Skin epidermis (tissue), 12 donors: ENCODE results near the gene ZW10.
A peak's percentile ranks its signal among the peaks of the same experiment; 100 is the strongest.
"Not testable (repeated sequence)": the region's sequence is repeated elsewhere in the genome, so short reads cannot be mapped to it uniquely, and the experiment has no call there.

ENCODE experiments used
- H3K27ac ChIP-seq, 21 experiments: fragments of 200-600 bp; sonication (generic) in 11 of 21; one replicate each; pipeline ENCODE4 v1.5.0; 2020; ENCODE audit warnings: mild to moderate bottlenecking in 3 of 21, inconsistent platforms in 2 of 21, moderate library complexity in 2 of 21
- H3K4me3 ChIP-seq, 7 experiments: fragments of 200-600 bp; sonication (generic) in 2 of 7; one replicate each; pipeline ENCODE4 v1.5.0; 2020; ENCODE audit warnings: inconsistent platforms in 2 of 7, mild to moderate bottlenecking in 2 of 7, moderate library complexity in 1 of 7

Gene ZW10, protein sequence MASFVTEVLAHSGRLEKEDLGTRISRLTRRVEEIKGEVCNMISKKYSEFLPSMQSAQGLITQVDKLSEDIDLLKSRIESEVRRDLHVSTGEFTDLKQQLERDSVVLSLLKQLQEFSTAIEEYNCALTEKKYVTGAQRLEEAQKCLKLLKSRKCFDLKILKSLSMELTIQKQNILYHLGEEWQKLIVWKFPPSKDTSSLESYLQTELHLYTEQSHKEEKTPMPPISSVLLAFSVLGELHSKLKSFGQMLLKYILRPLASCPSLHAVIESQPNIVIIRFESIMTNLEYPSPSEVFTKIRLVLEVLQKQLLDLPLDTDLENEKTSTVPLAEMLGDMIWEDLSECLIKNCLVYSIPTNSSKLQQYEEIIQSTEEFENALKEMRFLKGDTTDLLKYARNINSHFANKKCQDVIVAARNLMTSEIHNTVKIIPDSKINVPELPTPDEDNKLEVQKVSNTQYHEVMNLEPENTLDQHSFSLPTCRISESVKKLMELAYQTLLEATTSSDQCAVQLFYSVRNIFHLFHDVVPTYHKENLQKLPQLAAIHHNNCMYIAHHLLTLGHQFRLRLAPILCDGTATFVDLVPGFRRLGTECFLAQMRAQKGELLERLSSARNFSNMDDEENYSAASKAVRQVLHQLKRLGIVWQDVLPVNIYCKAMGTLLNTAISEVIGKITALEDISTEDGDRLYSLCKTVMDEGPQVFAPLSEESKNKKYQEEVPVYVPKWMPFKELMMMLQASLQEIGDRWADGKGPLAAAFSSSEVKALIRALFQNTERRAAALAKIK

DNA sequence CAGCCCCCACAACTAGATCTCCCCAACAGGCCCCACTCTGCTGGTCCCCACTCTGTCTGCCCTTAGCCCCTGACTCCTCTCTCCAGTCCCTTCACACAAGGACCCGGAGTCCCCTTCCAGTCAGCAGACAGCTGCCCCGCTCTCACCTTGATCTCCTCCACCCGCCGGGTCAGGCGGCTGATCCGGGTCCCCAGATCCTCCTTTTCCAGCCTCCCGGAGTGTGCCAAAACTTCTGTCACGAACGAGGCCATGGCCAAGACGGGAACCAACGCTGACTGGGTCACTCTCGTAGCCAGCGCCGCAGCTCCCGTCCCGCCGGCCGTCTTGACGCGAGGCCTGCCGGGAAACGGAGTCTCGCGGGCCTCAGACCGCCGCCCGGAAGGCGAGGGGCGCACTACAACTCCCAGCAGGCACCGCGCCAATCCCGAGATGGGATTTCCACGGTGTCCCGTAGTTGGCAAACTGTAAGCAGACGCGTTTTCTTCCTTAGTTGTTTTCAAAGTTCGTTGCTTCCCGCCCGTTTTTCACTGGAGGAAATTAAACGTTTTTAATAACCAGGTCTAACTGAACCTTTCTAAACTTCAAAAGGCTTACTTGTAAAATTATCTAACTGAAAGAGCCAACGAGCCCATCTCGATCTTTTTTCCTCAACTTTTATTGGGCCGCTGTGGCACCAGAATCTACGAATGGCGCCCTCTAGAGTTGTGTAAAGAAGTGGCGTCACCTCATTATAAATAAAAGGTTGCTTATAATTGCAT, at the start of gene ZW10:
ZW10 (minus strand) TSS at position 277 of the 758 bp plus-strand sequence; CDS start at position 251, 26 bp downstream.
- peak within 1 kb of the TSS; percentile 61 to 80 (median 76) for H3K4me3 ChIP-seq
- peak within 1 kb of the TSS; percentile 34 to 97 (median 86) for H3K27ac ChIP-seq

DNA sequence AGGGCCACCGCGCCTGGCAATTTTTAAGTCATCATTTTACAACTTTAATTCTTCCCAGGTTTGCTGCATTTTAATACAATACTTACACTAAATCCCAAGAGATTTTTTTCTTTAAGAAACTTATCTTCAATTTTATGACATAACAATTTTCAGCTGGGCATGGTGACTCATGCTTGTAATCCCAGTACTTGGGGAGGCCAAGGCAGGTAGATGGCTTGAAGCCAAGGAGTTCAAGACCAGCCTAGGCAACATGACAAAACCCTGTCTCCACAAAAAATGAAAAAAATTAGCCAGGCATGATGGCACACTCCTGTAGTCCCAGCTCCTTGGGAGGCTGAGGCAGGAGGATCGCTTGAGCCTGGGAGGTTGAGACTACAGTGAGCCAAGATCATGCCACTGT, 44.9 kb upstream of the ZW10 start:
- H3K27ac ChIP-seq, result no peak overlapping the region
- no peak overlapping the region for H3K4me3 ChIP-seq

DNA sequence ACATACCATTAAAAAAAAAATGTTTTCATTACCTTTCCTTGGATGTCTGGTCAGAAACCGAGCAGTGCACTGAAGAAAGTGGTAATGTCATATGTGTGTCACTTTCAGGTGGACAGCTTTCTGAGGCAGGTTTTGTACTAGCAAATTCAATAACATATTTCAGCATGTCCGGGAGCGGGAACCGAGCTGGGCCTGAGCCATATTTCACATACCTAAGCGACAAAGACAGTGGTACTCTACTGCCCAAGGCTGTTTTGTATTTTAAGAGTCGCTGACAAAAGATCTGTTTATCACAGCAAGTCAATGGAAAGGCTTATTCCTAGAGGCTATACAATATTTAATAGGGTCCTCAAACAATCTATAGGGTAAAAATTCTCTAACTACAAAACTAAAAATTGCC, 44.1 kb upstream of the ZW10 start:
- Histone ChIP-seq H3K27ac (no peak overlapping the region), H3K4me3 (no peak overlapping the region)

DNA sequence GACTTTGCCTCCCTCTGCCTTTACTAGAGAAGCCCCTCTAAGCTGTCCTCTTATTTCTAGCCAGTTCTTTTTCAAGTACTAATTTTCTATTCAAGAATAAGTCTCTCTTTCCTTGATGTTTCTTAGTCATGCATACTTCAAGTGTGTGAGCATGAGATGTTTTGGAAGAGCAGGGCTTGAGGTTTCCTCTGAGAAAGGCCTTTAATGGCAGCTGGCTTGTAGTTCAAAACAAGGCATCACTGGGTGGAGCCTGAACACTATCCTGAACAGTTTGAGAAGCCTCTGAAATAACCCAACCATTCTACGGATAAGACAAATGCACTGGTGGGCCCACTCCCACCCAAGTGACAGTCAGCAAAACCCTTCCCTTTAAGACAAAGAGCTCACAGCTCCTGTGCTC, 43.7 kb upstream of the ZW10 start:
- Histone ChIP-seq H3K4me3 (no peak overlapping the region), H3K27ac (no peak overlapping the region)

DNA sequence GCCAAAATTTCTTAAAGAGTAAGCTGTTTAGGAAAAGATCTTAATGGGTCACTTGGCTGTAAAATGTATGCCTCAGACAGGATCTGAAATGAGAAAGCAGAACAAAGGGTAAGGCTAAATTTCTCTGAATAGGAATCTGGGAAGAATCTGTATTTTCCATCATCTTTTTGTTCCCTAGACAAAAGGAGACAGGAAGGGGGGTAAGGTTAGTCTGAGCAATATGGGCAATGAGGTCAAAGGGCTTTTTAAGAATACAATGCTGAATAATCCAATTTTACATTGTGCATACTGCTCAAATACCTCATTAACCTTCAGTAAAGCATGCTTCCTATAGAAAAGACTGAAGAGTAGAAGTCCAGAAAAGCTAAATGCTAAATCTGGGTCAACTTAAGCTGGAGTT, 40.7 kb upstream of the ZW10 start:
- Histone ChIP-seq H3K4me3 (no peak overlapping the region), H3K27ac (no peak overlapping the region)

DNA sequence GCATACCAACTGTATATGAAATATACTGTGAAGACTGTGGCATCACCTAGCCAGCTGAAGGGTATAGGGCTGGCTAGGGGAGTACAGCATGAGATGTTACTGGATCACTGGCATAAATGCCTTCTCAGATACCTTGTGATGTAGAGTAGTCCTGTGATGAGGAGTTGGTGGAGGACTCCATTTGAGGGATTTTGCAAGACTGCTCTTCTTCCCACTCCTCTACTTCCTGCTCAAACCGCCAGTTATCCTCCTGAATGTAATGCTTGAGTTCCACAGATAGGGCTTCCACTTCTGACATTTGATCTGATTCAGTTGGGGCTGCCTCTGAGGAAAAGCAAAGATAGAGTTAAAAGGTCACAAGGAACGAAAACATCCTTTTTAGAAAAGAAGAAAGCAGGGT, 35.4 kb upstream of the ZW10 start:
- H3K27ac ChIP-seq, result no peak overlapping the region
- H3K4me3 ChIP-seq, result no peak overlapping the region

DNA sequence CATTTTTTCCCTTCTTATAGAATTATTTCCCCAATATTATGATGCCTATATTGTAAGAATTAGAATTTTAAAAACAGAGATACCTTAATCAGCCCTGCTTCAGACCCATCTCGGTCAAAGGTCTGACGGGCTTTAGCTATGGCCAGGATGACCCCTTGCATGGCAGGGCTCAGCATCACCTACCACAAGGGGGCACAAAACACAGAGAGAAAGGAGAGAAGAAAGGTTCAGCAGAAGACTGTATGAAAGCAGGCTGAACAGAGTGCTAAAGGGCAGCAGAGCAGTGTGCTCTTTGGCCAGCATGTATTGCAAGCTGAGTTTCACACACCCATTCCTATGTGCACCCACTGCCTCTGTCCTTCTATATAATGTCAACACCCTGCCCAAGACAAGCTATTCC, 32.9 kb upstream of the ZW10 start:
- Histone ChIP-seq H3K27ac (no peak overlapping the region), H3K4me3 (no peak overlapping the region)

DNA sequence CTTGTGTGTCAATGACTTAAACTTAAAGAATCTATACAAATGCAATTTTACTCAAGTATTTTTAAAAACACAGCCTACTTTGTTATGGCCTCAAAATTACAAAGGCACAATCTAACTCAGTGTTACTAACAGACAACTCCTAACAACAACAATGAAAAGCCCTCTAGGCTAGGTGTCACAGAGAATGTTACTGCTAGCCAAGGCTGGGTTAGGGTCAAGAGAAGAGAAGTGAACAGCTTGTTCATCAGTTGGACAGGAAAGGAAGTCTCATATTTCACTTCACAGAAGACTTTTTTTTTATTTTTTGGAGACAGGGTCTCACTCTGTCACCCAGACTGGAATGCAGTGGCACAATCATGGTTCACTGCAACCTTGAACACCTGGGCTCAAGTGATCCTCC, 32.1 kb upstream of the ZW10 start:
- no peak overlapping the region for H3K4me3 ChIP-seq
- H3K27ac ChIP-seq, result no peak overlapping the region

DNA sequence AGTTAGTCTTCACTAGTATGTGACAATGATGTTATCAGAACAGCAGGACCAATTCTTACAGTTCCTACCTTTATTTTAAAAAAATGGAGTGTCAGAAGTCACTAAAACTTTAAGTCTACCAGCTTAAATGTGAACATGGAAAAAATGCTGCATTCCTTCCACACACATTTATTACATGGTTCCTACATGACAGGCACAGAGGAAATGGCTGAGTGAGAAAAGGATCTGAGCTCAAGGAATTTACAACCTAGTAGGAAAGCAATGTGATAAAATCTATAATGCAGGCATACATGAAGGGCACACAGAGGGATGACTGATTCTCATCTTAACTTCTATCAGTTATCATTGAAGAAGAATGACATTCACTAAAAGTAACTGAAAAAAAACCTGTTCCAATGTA, 29.1 kb upstream of the ZW10 start:
- no peak overlapping the region for H3K27ac ChIP-seq
- H3K4me3 ChIP-seq, result no peak overlapping the region

DNA sequence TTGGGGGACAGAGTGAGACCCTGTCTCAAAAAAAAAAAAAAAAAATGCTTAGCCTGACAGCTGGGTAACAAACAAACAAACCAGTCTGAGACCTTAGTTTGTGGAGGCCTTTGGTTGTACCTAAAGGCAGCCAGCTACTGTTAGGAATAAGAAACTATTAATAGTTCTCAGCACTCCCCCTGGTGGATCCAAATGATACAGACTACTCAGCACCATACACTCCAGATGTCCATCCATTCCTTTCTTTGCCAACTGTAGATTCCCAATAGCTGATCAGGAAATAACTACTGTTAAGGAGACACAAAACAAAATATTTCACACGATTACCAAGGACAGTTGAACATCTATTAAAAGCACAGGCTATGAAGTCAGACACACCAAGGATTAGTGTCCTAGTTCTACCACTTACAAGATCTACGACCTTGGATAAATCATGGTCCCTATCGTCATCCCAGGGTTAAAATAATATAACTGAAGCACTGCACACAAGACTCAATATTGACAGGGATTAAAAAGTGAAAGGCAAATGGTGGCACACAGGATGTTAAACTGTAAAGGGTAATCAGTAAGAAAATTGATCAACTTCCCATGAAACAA, 23.3 kb upstream of the ZW10 start:
- H3K4me3 ChIP-seq, result no peak overlapping the region
- H3K27ac ChIP-seq, result no peak overlapping the region

DNA sequence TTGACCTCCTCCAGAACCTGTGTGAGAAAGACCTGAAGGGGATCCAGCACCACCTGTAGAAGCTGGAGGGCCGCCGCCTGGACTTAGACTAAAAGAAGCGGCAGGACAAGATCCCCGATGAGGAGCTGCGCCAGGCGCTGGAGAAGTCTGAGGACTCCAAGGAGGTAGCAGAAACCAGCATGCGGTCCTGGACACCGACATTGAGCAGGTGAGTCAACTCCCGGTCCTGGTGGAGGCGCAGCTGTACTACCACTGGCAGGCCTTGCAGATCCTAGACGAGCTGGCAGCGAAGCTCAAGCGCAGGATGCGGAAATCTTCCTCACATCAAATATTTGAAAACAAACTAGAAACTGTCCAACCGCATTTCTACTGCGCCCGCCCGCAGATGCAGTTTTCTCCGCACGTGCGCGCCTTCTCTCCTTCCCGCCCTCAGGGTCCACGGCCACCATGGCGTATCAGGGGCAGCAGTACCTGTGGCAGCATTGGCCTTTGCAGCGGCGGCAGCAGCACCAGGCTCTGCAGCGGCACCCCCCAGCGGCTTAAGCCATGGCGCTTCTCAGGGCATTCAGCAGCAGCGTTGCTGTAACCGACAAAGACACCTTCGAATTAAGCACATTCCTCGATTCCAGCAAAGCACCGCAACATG, 16.3 kb upstream of the ZW10 start:
- H3K4me3 ChIP-seq, result no peak overlapping the region
- no peak overlapping the region for H3K27ac ChIP-seq

DNA sequence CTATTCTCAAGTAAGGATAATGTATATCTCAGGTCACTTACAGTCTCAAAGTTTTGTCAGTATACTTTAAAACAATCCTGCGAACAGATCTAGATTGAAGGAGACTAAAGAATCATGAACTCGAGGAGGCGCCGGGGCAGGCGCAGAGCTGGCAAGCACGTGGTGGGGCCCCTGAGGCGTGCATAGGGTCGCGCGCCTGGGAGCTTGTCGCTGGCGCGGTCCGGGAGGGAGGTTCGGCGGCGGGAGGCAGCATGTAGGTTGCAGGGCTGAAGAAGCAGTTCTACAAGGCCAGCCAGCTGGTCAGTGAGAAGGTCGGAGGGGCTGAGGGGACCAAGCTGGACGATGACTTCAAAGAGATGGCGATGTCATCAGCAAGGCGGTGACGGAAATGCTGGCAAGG, 15.5 kb upstream of the ZW10 start:
- H3K27ac ChIP-seq, H3K4me3 ChIP-seq: not testable (repeated sequence)

DNA sequence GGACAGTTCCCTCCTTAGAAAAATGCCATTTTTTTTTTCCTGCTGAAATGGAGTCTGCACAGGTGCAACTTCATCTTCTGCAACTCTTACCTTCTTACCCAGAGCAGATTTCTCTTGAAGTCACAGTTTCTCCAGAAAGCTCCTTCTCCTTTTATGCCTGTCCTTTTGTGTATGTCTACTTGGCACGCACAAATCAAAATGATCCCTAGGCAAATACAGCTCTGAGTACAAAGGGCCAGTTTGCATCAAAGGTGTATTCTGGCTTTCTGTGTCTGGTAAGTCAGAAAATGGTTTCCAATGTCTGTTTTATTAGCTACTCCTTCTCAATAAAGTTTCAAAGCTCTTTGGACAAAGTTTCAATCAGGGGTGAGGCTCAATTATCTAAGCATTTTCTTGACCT, 8.6 kb upstream of the ZW10 start:
- H3K27ac ChIP-seq, result peak overlapping the region in 2 of 21 experiments; percentile 6 to 36
- H3K4me3 ChIP-seq, result no peak overlapping the region

DNA sequence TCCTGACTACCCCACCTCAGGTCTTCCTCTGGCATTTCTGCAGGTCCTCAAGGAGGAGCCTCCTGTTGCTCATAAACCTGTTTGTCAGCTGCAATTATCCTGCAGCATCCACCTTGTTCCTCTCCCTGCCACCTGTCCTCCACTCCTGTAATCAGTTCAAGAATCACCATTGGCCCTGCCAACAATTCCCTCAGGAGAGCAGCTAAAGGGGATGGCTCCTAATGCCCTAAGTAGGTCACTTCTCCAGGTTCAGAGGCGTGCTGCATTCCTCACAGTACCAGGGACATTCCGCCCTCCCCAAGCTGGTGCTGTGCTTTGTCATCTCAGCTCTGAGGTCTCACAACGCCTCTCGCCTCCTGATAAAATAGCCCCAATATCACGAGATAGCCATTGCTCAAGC, 8.2 kb upstream of the ZW10 start:
- H3K27ac ChIP-seq, result peak overlapping the region in 2 of 21 experiments; percentile 6 to 36
- no peak overlapping the region for H3K4me3 ChIP-seq

DNA sequence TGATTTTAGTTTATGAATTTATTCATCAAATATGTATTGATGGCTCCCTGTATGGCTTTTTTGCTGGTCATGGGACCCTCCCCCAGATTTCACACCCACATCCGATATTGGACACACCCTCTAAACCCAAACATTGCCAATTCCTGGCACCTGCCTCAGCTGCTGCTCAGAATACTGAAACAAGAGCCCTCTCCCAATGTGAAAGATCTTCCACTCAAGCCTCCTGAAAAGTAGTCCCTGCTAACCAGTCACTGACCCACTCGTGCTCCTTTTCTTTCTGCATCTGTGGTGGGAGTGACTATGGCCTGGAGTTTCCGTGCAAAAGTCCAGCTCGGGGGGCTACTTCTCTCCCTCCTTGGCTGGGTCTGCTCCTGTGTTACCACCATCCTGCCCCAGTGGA, 6.0 kb upstream of the ZW10 start, which contains the start of gene CLDN25:
CLDN25 (plus strand) TSS at position 301 of the 400 bp plus-strand sequence; CDS start at position 301, 0 bp downstream.
- H3K4me3 ChIP-seq, result no peak within 1 kb of the TSS
- H3K27ac ChIP-seq, result peak within 1 kb of the TSS in 1 of 21 experiments; percentile 25

DNA sequence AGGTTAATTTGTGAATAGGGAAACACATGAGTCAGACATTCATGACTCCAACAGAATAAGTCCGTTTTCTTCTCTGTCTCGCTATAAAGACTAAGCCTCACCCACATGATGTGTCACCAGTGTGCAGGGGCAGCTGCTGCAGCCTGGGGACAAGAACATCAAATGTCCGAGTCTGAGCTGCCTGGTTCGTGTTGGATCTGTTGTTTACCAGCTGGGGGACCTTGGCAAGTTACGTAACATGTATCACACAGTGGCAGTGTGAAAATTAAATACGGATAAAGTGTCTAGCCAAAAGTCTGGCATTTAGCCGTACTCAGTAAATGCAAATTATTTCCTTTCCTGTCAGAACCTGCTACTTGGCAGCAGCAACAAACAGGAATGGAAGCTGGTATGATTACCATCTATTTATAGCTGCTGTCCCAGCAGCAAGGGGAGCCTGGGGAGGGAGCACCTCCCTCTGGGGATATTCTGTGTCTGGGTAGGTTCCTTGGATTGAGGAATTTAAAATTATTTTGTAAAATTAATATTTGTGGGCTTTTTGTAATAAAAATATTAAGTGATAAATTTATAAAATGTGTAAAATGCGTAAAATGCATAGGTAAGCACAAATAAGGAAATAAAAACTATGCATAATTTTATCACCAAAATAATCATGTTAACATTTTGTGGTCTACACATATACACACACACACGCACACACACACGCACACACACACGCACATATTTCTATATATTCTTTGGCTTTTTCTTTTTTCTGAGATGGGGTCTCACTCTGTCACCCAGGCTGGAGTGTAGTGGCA, 4.8 kb upstream of the ZW10 start:
- peak overlapping the region in 16 of 21 experiments; percentile 5 to 79 (median 57) for H3K27ac ChIP-seq
- H3K4me3 ChIP-seq, result peak overlapping the region in 1 of 7 experiments; percentile 18

DNA sequence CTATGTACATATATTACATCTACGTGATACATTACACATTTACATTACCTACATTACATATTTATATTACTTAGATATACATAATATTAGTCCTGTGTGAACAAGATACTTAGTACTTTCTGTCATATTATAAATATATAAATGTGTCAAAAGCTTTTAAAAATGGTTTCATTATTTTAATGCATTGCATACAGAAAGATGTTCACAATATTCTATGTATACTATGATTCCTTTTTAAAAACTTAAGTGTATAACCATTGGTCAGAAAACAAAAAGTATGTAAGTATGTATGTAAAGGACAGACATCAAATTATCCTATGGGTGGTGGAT, 647 bp upstream of the ZW10 start:
- H3K4me3 ChIP-seq, result peak overlapping the region in 6 of 7 experiments; percentile 61 to 79 (median 73)
- peak overlapping the region in 15 of 21 experiments; percentile 47 to 92 (median 85) for H3K27ac ChIP-seq

DNA sequence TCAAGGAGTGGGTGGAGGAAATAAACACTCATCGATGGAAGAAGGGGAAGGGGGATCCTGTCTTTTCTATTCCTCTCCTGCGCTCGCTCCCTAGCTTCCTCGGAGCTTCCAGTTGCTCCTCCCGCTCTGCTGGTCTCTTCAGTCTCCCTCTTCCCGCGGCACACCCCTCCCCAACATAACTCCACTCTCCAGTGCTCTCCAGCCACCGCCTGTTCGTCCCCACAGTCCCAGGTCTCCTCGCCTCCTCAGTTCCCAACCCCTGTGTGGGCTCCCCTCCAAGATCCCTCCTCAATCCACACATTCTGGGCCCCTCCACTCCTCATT, 438 bp downstream of the ZW10 start:
- Histone ChIP-seq H3K27ac (peak overlapping the region; percentile 34 to 97 (median 86)), H3K4me3 (peak overlapping the region; percentile 61 to 80 (median 76))

DNA sequence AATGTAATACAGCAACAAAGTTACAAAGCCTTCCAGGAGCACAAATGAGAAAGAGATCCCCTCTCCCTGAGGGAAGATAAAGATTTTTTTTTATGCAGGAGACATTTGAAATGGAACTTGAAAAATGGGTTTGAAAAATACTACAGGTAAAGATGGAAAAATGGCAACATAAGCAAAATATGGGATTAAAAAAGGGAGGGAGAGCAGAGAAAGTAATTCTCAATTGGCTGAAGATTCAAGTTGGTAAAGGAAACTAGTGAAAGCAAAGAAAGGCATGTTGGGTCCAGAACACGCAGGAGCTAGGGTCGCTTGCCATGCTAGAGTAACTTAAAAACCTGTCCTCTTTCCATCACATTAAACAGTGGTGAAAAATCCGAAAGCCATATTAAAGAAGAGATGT, 1.5 kb downstream of the ZW10 start:
- Histone ChIP-seq H3K27ac (no peak overlapping the region), H3K4me3 (no peak overlapping the region)
